ENCODE results near the gene RARG.

DNA sequence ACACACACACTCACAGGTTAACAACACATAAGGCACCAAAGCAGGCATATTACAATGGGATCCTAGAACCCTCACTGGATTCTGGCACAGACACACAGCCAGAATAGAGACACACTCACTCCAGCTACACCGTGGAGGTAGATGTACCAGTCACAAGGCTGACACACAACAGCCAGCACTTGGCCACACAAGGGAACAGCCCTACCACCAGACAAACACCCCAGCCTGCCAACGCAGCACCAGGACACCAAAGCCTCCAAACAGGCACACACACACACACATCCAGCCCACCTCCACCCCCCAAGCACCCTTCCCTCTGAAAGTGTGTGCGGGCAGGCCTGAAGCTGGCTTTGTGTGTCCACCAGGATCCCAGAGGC lies 14.1 kb downstream of the RARG start:
- TF ChIP-seq CTCF (IDR thresholded peaks at IDR 0.05): no peak
- TF ChIP-seq ZFX (IDR thresholded peaks at IDR 0.05; ENCODE audit: borderline replicate concordance): no peak

Data from 22Rv1 (cell line).